Vagina (tissue), 2 donors: ENCODE measurements around the gene BUD23.

Source experiments
- POLR2A ChIP-seq, 2 donors: fragments of 450-650 bp; IDR thresholded peaks; one replicate each; pipeline ENCODE4 v1.6.1; 2017; ENCODE audit warnings: antibody characterized with exemption in 2 of 2, mild to moderate bottlenecking in 2 of 2, moderate library complexity in 2 of 2
- TF ChIP-seq, protein P1 (sequence below), 3 experiments: fragments of 450-650 bp in 2 of 3; fragments of 200-600 bp in 1 of 3; sonication (generic) in 1 of 3; IDR thresholded peaks; one replicate each; pipeline ENCODE4 v1.5.1; 2017 to 2019; ENCODE audit warnings: antibody characterized with exemption in 3 of 3, mild to moderate bottlenecking in 2 of 3, moderate library complexity in 2 of 3

DNA sequence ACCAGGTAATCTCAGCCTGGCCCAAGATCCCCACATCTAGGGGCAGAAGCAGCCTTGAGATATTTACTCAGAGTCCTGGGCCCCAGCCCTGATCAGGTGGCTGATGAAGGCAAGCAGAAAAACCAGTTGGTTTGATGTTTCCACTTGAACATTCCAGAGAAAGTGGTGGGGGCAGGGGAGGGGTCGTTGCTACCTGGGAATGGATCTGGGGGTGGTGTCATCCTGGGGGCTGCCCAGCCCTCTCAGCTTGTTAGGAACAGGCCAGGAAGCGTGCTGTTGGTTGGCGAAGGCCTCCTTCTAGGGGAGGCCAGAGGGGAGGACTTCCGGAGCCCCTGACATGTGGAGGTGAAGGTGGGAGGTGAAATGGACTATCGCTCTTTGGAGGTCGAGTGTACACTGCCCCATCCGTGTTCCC is 58.9 kb downstream of the BUD23 start:
- no peak for TF ChIP-seq POLR2A (IDR thresholded peaks at IDR 0.05)
- TF ChIP-seq, protein P1, sequence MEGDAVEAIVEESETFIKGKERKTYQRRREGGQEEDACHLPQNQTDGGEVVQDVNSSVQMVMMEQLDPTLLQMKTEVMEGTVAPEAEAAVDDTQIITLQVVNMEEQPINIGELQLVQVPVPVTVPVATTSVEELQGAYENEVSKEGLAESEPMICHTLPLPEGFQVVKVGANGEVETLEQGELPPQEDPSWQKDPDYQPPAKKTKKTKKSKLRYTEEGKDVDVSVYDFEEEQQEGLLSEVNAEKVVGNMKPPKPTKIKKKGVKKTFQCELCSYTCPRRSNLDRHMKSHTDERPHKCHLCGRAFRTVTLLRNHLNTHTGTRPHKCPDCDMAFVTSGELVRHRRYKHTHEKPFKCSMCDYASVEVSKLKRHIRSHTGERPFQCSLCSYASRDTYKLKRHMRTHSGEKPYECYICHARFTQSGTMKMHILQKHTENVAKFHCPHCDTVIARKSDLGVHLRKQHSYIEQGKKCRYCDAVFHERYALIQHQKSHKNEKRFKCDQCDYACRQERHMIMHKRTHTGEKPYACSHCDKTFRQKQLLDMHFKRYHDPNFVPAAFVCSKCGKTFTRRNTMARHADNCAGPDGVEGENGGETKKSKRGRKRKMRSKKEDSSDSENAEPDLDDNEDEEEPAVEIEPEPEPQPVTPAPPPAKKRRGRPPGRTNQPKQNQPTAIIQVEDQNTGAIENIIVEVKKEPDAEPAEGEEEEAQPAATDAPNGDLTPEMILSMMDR (IDR thresholded peaks at IDR 0.05) = no peak
